Lung (tissue), 12 donors: ENCODE data around the gene TOM1L2. TPM values are rescaled to one million over a fixed set of nuclear protein-coding genes. Genes with fewer than 3 reads are reported as not detected.

Experiments used
- ATAC-seq: fragments of 200-7000 bp; cut with Tn5 transposase; one replicate; pipeline ENCODE4 v1.9.1; 2020; ENCODE audit warnings: moderate number of reproducible peaks; ENCODE audit not compliant: insufficient read depth, low FRiP score
- DNase-seq, 3 donors: peaks; one replicate each; pipeline ENCODE4 v3.0.0-alpha.2; 2013 to 2017
- H3K27ac ChIP-seq, 2 donors: one replicate each; pipeline ENCODE4 v1.5.1; 2013; ENCODE audit warnings: mild to moderate bottlenecking in 2 of 2, moderate library complexity in 2 of 2, control low read depth in 1 of 2, inconsistent platforms in 1 of 2, low read depth in 1 of 2, low read length in 1 of 2
- H3K27me3 ChIP-seq, 3 donors: one replicate each; pipeline ENCODE4 v1.5.1; 2013; ENCODE audit warnings: low read length in 2 of 3; ENCODE audit not compliant: control insufficient read depth in 3 of 3, insufficient read depth in 3 of 3
- H3K36me3 ChIP-seq, 4 donors: one replicate each; pipeline ENCODE4 v1.5.1; 2013; ENCODE audit warnings: low read length in 4 of 4, mild to moderate bottlenecking in 1 of 4, moderate library complexity in 1 of 4; ENCODE audit not compliant: control insufficient read depth in 4 of 4, insufficient read depth in 4 of 4
- H3K4me1 ChIP-seq, 5 donors: one replicate each; pipeline ENCODE4 v1.5.1; 2013; ENCODE audit warnings: low read length in 5 of 5, mild to moderate bottlenecking in 2 of 5, moderate library complexity in 1 of 5; ENCODE audit not compliant: control insufficient read depth in 5 of 5, insufficient read depth in 5 of 5
- H3K4me3 ChIP-seq: one replicate; pipeline ENCODE4 v1.5.1; 2013; ENCODE audit warnings: mild to moderate bottlenecking, control low read depth, moderate library complexity
- H3K9ac ChIP-seq, 2 donors: one replicate each; pipeline ENCODE4 v1.5.1; 2013; ENCODE audit warnings: low read length in 2 of 2, control low read depth in 1 of 2; ENCODE audit not compliant: insufficient read depth in 1 of 2
- H3K9me3 ChIP-seq, 4 donors: one replicate each; pipeline ENCODE4 v1.5.1; 2013; ENCODE audit warnings: low read length in 3 of 4, mild to moderate bottlenecking in 1 of 4, moderate library complexity in 1 of 4; ENCODE audit not compliant: control insufficient read depth in 4 of 4, insufficient read depth in 3 of 4
- CTCF ChIP-seq: IDR thresholded peaks from 2 replicates; pipeline ENCODE4 v1.5.1; 2012; ENCODE audit warnings: mild to moderate bottlenecking; ENCODE audit errors: control extremely low read depth, extremely low read depth
- WGBS, 2 donors: extraction: QIAGEN DNeasy Blood & Tissue Kit; methylation state at CpG; one replicate each; pipeline ENCODE4 v1.1.7; 2013; 5-methylcytosine and 5-hydroxymethylcytosine counted together
- polyA plus RNA-seq, 2 donors: library from polyadenylated mRNA; stranded (reverse); fragments of 200-250 nt; gene quantifications; one replicate each; pipeline ENCODE4 v1.2.1, GENCODE V29; 2013
- total RNA-seq, 2 donors: library from RNA; depleted of rRNA in 1 of 2; stranded (reverse); fragments of >200 nt in 1 of 2; gene quantifications; one replicate each; pipeline ENCODE4 v1.2.1, GENCODE V29; 2014 to 2021
- donor health status: control.
- donor health status: control.
- donor health status: Bipolar disorder and iron deficiency.
- donor health status: healthy.
- donor health status: DM: yes; HTN: yes; CAD: no.

Gene TOM1L2
- total and polyA plus RNA-seq, 4 donors: 21.5 to 56.5 (median 35.8) TPM

- no peaks in the 10 kb centered on the region for H3K9me3 ChIP-seq
- no peak overlapping the region for H3K27ac ChIP-seq
- H3K9ac ChIP-seq: no peak overlapping the region
- no peaks in the 10 kb centered on the region for H3K4me1 ChIP-seq
- H3K27me3 ChIP-seq: no peaks in the 10 kb centered on the region
- TF ChIP-seq CTCF: no peak
- DNase-seq (no peak), ATAC-seq (no peak)
- 90 to 98% methylated on average over 8 of the region's 8 CpGs for WGBS, 2 donors
- peaks cover 0 to 26% (median 4%) of the 10 kb centered on the region in 4 donors for H3K36me3 ChIP-seq
- no peak overlapping the region for H3K4me3 ChIP-seq
Measured at GRCh38 chr17:18009609-18010420, 37.6 kb upstream of the TOM1L2 start.

DNA sequence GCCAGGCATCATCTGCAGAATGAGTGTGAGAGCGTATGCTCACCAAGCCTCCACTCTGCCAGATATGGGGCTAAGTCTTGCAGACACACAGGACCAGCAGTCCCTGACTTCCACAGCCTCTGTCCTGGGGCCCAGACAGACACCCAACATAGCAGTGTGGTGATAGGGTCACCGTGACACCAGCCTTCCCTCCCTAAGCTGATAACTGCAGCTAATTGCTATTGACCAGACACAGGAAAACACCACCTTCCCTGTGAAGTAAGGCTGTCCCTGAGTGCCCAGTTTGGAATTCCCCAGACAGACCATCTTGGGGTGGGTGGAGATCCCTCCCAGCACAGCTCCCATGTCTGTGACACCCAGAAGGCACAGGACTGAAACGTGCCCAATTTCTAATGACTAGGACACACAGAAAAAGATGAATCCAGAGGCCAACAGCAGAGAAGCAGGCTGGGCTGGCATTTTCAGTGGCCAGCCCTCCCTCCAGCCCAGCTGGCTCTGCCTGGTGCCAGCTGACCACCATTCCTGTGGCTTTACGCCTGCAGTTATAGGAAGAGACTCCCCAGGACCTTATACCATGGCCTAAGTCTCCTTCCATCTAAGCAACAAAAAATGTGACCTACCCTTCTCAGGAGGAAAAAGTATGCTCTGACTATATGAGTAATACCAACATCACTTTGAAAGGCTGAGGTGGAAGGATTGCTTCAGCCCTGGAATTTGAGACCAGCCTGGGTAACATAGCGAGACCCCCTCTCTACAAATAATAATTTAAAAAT is 36.5 kb upstream of the TOM1L2 start:
- 95% methylated on average over 5 of the region's 5 CpGs for WGBS, 2 donors
- Histone ChIP-seq H3K27ac (no peak overlapping the region), H3K4me3 (no peak overlapping the region), H3K9ac (no peak overlapping the region), H3K4me1 (no peaks in the 10 kb centered on the region), H3K9me3 (no peaks in the 10 kb centered on the region), H3K27me3 (no peaks in the 10 kb centered on the region), H3K36me3 (peaks cover 0 to 26% (median 4%) of the 10 kb centered on the region in 4 donors)
- TF ChIP-seq CTCF: no peak
- ATAC-seq (no peak), DNase-seq (no peak)

GRCh38 chr17:18006495-18007239 is 34.5 kb upstream of the TOM1L2 start:
- no peak overlapping the region for H3K27ac ChIP-seq
- 85% methylated on average over 30 to 31 of the region's 31 CpGs for WGBS, 2 donors
- H3K36me3 ChIP-seq: peaks cover 0 to 26% (median 4%) of the 10 kb centered on the region in 4 donors
- H3K4me1 ChIP-seq: no peaks in the 10 kb centered on the region
- no peak overlapping the region for H3K4me3 ChIP-seq
- no peaks in the 10 kb centered on the region for H3K27me3 ChIP-seq
- TF ChIP-seq CTCF: no peak
- no peak for ATAC-seq
- H3K9ac ChIP-seq: no peak overlapping the region
- no peaks in the 10 kb centered on the region for H3K9me3 ChIP-seq
- no peak for DNase-seq
